Fibroblast of gingiva (primary cell): ENCODE measurements around the gene LRRC25.

Source experiments
- DNase-seq: peaks from one replicate; pipeline ENCODE4 v3.0.0-alpha.2; 2011; ENCODE audit warnings: low read depth

The LRRC25 gene

GRCh38 chr19:18435842-18436670, 38.6 kb upstream of the LRRC25 start:
- DNase-seq = no peak

- DNase-seq = no peak
Measured at GRCh38 chr19:18435178-18435841, 37.9 kb upstream of the LRRC25 start.

GRCh38 chr19:18434411-18435175, 37.2 kb upstream of the LRRC25 start:
- no peak for DNase-seq

- no peak for DNase-seq
Measured at GRCh38 chr19:18433735-18434398, 36.4 kb upstream of the LRRC25 start.

- no peak for DNase-seq
Measured at GRCh38 chr19:18433015-18433691, 35.7 kb upstream of the LRRC25 start.

- DNase-seq = no peak
Measured at GRCh38 chr19:18432275-18433014, 35.0 kb upstream of the LRRC25 start.

GRCh38 chr19:18431351-18432197, 34.2 kb upstream of the LRRC25 start:
- no peak for DNase-seq

GRCh38 chr19:18430417-18431144, 33.2 kb upstream of the LRRC25 start:
- no peak for DNase-seq

GRCh38 chr19:18429717-18430416, 32.4 kb upstream of the LRRC25 start:
- DNase-seq = no peak

GRCh38 chr19:18428787-18429674, 31.6 kb upstream of the LRRC25 start:
- DNase-seq = peak; percentile 80

- no peak for DNase-seq
Measured at GRCh38 chr19:18428173-18428786, 30.9 kb upstream of the LRRC25 start.

GRCh38 chr19:18427743-18428113, 30.3 kb upstream of the LRRC25 start:
- DNase-seq = no peak

- no peak for DNase-seq
Measured at GRCh38 chr19:18427080-18427742, 29.8 kb upstream of the LRRC25 start.

- no peak for DNase-seq
Measured at GRCh38 chr19:18426416-18426767, 29.0 kb upstream of the LRRC25 start.

- DNase-seq = peak; percentile 53
Measured at GRCh38 chr19:18425515-18426415, 28.3 kb upstream of the LRRC25 start.
